ENCODE results near the gene BCL2A1.

- no peak for TF ChIP-seq POLR2A (IDR thresholded peaks at IDR 0.05)
- TF ChIP-seq, protein P1, sequence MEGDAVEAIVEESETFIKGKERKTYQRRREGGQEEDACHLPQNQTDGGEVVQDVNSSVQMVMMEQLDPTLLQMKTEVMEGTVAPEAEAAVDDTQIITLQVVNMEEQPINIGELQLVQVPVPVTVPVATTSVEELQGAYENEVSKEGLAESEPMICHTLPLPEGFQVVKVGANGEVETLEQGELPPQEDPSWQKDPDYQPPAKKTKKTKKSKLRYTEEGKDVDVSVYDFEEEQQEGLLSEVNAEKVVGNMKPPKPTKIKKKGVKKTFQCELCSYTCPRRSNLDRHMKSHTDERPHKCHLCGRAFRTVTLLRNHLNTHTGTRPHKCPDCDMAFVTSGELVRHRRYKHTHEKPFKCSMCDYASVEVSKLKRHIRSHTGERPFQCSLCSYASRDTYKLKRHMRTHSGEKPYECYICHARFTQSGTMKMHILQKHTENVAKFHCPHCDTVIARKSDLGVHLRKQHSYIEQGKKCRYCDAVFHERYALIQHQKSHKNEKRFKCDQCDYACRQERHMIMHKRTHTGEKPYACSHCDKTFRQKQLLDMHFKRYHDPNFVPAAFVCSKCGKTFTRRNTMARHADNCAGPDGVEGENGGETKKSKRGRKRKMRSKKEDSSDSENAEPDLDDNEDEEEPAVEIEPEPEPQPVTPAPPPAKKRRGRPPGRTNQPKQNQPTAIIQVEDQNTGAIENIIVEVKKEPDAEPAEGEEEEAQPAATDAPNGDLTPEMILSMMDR (IDR thresholded peaks at IDR 0.05), result no peak
Observed at GRCh38 chr15:79942741-79943481, 28.1 kb downstream of the BCL2A1 start.
